ENCODE measurements around the gene RGMA.

Gene RGMA

GRCh38 chr15:93019090-93019489, 69.9 kb downstream of the RGMA start:
- no peak for TF ChIP-seq CTCF (conservative IDR thresholded peaks at IDR 0.05; ENCODE audit: low read depth)
- POLR2A ChIA-PET (ENCODE audit: low non-redundant PET), result no interaction called here
- no peak for DNase-seq (ENCODE audit: low spot score)
- CTCF ChIA-PET, result interaction anchor here (0.6 to 0.8 kb wide), 2 partner anchors 48 to 517 kb away, joined by 3 read pairs; no protein-coding TSS in a partner anchor
- H3K27ac ChIP-seq, result no peak overlapping the region

GRCh38 chr15:93018574-93018973, 70.4 kb downstream of the RGMA start:
- no peak for DNase-seq (ENCODE audit: low spot score)
- TF ChIP-seq CTCF (conservative IDR thresholded peaks at IDR 0.05; ENCODE audit: low read depth), result no peak
- H3K27ac ChIP-seq, result no peak overlapping the region
- CTCF ChIA-PET, result interaction anchor here (0.8 kb wide), 1 partner anchor 517 kb away, joined by 3 read pairs; no protein-coding TSS in a partner anchor
- POLR2A ChIA-PET (ENCODE audit: low non-redundant PET), result no interaction called here

GRCh38 chr15:93017526-93017925, 71.5 kb downstream of the RGMA start:
- TF ChIP-seq CTCF (conservative IDR thresholded peaks at IDR 0.05; ENCODE audit: low read depth), result no peak
- POLR2A ChIA-PET (ENCODE audit: low non-redundant PET), result no interaction called here

GRCh38 chr15:93012786-93013185, 76.2 kb downstream of the RGMA start:
- CTCF ChIA-PET, result interaction anchor here (0.7 to 0.9 kb wide), 2 partner anchors 9 to 59 kb away, joined by 3 to 4 read pairs; no protein-coding TSS in a partner anchor
- no peak for TF ChIP-seq CTCF (conservative IDR thresholded peaks at IDR 0.05; ENCODE audit: low read depth)
- DNase-seq (ENCODE audit: low spot score), result no peak
- POLR2A ChIA-PET (ENCODE audit: low non-redundant PET), result no interaction called here
- no peak overlapping the region for H3K27ac ChIP-seq

More at GRCh38 chr15:93017526-93017925, 71.5 kb downstream of the RGMA start:
- no peak overlapping the region for H3K27ac ChIP-seq
- CTCF ChIA-PET, result interaction anchor here (0.6 kb wide), 1 partner anchor 135 kb away, joined by 3 read pairs; no protein-coding TSS in a partner anchor
- DNase-seq (ENCODE audit: low spot score), result no peak

GRCh38 chr15:93007994-93008393, 81.0 kb downstream of the RGMA start:
- DNase-seq (ENCODE audit: low spot score), result no peak
- H3K27ac ChIP-seq, result no peak overlapping the region
- CTCF ChIA-PET, result no interaction called here
- no peak for TF ChIP-seq CTCF (conservative IDR thresholded peaks at IDR 0.05; ENCODE audit: low read depth)
- POLR2A ChIA-PET (ENCODE audit: low non-redundant PET), result no interaction called here

GRCh38 chr15:93005133-93005532, 83.9 kb downstream of the RGMA start:
- ChIA-PET CTCF (no interaction called here), POLR2A (ENCODE audit: low non-redundant PET) (no interaction called here)
- H3K27ac ChIP-seq, result no peak overlapping the region
- no peak for TF ChIP-seq CTCF (conservative IDR thresholded peaks at IDR 0.05; ENCODE audit: low read depth)
- DNase-seq (ENCODE audit: low spot score), result no peak

Data from RWPE1 (cell line).